Fibroblast of mammary gland (primary cell): ENCODE results near the gene DENND10.
"Not testable (repeated sequence)": the region's sequence is repeated elsewhere in the genome, so short reads cannot be mapped to it uniquely, and the experiment has no call there.

Experiments used
- DNase-seq: peaks from one replicate; pipeline ENCODE4 v3.0.0-alpha.2; 2010; ENCODE audit warnings: low read depth
- H3K4me3 ChIP-seq: 2 replicates; pipeline ENCODE4 v1.5.1; 2011; ENCODE audit warnings: low read depth, mild to moderate bottlenecking, low read length, moderate library complexity; ENCODE audit not compliant: control insufficient read depth
- TF ChIP-seq, protein P1 (sequence below): conservative IDR thresholded peaks from 2 replicates; pipeline ENCODE4 v1.5.1; 2011; ENCODE audit warnings: low read depth, low read length, inconsistent platforms; ENCODE audit not compliant: control insufficient read depth, insufficient read depth

The DENND10 gene

DNA sequence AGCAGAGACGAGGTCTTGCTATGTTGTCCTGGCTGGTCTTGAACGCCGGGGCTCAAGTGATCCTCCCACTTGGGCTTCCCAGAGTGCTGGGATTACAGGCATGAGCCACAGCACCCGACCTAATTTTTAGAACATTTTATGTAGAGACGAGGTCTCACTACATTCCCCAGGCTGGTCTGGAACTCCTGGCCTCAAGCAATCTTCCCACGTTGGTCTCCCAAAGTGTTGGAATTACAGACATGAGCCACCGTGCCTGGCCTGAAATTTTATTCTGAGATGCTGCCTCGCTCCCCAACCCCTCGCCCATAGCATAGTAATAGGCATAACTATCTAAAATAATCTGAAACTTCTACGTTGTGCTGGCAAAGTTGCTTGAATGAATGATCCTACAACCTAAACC is 39.7 kb downstream of the DENND10 start:
- TF ChIP-seq, protein P1, sequence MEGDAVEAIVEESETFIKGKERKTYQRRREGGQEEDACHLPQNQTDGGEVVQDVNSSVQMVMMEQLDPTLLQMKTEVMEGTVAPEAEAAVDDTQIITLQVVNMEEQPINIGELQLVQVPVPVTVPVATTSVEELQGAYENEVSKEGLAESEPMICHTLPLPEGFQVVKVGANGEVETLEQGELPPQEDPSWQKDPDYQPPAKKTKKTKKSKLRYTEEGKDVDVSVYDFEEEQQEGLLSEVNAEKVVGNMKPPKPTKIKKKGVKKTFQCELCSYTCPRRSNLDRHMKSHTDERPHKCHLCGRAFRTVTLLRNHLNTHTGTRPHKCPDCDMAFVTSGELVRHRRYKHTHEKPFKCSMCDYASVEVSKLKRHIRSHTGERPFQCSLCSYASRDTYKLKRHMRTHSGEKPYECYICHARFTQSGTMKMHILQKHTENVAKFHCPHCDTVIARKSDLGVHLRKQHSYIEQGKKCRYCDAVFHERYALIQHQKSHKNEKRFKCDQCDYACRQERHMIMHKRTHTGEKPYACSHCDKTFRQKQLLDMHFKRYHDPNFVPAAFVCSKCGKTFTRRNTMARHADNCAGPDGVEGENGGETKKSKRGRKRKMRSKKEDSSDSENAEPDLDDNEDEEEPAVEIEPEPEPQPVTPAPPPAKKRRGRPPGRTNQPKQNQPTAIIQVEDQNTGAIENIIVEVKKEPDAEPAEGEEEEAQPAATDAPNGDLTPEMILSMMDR: no peak
- no peak for DNase-seq

DNA sequence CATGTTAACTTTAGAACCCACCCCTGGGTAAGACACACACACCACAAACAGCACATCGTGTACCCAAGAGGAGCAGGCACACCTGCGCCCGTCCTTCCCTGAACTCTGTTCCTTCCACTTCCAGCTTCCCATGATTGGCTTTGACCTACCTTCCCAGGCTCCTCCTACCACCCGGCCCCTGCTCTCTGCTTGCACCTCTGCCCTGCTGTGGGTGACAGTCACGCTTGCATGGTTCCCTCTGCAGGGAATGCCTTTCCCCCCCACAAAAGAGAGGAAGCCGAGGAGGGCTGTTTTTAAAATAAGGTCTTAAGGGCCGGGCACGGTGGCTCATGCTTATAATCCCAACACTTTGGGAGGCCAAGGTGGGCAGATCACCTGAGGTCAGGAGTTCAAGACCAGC is 45.2 kb downstream of the DENND10 start:
- TF ChIP-seq, protein P1: no peak
- no peak for DNase-seq
- no peak overlapping the region for H3K4me3 ChIP-seq

More for the DNA sequence above, 39.7 kb downstream of the DENND10 start:
- H3K4me3 ChIP-seq: no peak overlapping the region

DNA sequence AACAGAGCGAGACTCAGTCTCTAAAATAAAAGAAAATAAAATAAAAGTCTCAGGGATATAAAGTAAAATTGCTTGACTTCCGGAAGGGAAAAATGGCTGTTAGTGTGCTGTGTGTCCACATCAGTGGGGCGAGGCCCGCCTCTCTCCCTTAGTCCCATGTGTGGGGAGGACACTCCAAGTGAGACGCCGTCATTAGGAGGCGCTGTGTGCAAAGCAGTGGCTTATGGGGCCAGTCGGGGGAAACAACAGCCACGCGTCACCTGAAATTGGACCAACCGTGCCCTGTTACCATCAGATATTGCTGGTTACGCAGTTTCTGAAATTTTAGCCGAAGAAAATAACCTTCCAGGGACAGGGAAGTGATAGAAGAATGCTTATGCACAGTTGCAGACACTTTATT is 45.8 kb downstream of the DENND10 start:
- TF ChIP-seq, protein P1: no peak
- H3K4me3 ChIP-seq: no peak overlapping the region
- DNase-seq: no peak

DNA sequence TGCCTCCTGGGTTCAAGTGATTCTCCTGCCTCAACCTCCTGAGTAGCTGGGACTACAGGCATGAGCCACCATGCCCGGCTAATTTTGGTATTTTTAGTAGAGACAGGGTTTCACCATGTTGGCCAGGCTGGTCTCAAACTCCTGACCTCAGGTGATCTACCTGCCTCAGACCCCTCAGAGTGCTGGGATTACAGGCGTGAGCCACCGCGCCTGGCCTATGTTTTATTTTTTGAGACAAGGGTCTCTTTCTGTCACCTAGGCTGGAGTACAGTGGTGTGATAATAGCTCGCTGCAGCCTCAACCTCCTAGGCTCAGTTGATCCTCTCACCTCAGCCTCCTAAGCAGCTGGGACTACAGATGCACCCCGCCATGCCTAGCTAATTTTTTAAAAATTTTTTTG is 47.7 kb downstream of the DENND10 start:
- not testable (repeated sequence) for DNase-seq, H3K4me3 ChIP-seq

DNA sequence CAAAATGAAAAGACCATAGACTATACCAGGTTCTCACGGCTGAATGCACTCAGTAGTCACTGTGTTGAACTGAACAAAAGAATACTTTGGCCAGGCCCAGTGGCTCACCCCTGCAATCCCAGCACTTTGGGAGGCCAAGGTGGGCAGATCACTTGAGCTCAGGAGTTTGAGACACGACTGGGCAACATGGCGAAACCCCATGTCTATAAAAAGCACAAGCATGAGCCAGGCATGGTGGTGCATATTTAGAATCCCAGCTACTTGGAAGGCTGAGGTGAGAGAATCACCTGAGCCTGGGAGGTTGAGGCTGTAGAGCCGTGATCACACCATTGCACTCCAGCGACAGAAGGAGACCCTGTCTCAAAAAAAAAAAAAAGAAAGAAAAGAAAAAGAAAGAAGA is 49.1 kb downstream of the DENND10 start:
- TF ChIP-seq, protein P1: no peak
- DNase-seq: no peak
- H3K4me3 ChIP-seq: no peak overlapping the region

DNA sequence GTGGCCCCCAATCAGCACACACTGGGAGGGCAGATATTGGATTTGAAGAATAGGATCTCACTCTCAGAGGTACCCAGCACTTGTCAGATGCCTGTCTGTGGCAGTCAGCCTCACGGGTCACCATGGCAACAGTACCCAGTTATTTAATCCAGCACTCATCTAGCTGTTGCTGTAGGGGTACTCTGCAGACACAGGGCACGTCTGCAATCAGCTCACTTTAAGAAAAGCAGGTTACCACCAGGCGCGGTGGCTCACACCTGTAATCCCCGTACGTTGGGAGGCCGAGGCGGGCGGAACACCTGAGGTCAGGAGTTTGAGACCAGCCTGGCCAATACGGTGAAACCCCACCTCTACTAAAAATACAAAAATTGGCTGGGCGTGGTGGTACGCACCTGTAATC is 49.7 kb downstream of the DENND10 start:
- no peak overlapping the region for H3K4me3 ChIP-seq
- TF ChIP-seq, protein P1: no peak
- DNase-seq: no peak

DNA sequence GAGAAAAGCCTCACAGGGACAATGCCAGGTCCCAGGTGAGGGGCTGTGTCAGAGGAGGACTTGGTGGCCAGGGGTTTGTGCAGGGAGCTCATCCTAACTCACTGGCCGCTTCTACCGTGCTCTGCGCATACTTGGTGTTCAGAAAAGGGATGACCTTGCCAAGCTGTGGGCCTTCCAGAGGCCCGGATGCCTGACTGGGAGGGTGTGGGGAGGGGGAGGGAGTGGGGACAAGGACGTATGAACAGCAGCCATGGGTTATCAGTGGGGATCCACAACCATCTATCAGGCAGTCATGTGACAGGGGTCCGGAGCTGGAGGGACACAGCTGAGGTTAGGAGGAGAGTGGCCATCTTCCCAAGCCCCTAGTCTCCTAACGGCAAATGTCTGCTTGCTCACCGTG is 55.4 kb downstream of the DENND10 start:
- TF ChIP-seq, protein P1: no peak
- DNase-seq: no peak
- no peak overlapping the region for H3K4me3 ChIP-seq
